ENCODE data around the gene NTN1. TPM values are rescaled to one million over a fixed set of nuclear protein-coding genes. Genes with fewer than 3 reads are reported as not detected.

Gene NTN1
- total RNA-seq, 4 donors from 2014 or later: 9.8 to 33.6 (median 17.6) TPM

GRCh38 chr17:9258115-9259015 is 237.1 kb downstream of the NTN1 start:
- Histone ChIP-seq H3K36me3 (no peaks in the 10 kb centered on the region), H3K27ac (peak overlapping the region in 2 of 4 donors; percentile 37 to 45), H3K27me3 (no peaks in the 10 kb centered on the region), H3K4me1 (peaks cover 15 to 62% (median 31%) of the 10 kb centered on the region in 3 donors), H3K4me3 (no peak overlapping the region), H3K9me3 (no peaks in the 10 kb centered on the region)
- TF ChIP-seq CTCF (IDR thresholded peaks at IDR 0.05) (no peak), POLR2A (IDR thresholded peaks at IDR 0.05) (no peak)
- no peak for DNase-seq
- intact Hi-C loops (cut with DNase I): no loop called here
- 38 to 66% methylated on average over 13 to 14 of the region's 15 CpGs for WGBS, 2 donors

DNA sequence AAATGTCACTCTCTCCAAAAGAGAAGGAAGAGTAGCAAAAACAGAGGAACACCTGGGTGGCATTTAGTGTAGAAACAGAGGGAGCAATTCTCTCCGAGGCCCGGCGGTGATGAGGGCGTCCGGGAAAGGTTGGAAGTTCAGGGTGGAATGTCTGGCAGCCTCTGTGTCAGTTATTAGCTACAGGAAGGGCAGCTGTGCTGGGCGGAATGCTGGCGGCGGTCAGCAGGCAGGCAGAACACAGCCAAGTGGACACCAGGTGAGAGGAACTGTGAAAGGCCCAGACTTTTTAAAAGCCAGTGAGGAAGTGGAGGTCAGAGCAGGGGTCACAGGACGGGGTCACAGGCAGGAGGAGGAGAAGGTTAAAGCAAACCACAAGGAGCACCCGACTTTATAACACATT is 238.1 kb downstream of the NTN1 start:
- Histone ChIP-seq H3K27ac (peak overlapping the region in 1 of 4 donors; percentile 22), H3K4me3 (no peak overlapping the region), H3K4me1 (peaks cover 15 to 62% (median 31%) of the 10 kb centered on the region in 3 donors), H3K27me3 (no peaks in the 10 kb centered on the region), H3K9me3 (no peaks in the 10 kb centered on the region), H3K36me3 (no peaks in the 10 kb centered on the region)
- intact Hi-C loops (cut with DNase I): no loop called here
- TF ChIP-seq CTCF (IDR thresholded peaks at IDR 0.05) (no peak), POLR2A (IDR thresholded peaks at IDR 0.05) (no peak)
- DNase-seq: no peak
- 74 to 77% methylated on average over 10 of the region's 10 CpGs for WGBS, 2 donors

- no peaks in the 10 kb centered on the region for H3K9me3 ChIP-seq
- no peaks in the 10 kb centered on the region for H3K36me3 ChIP-seq
- no peak overlapping the region for H3K4me3 ChIP-seq
- intact Hi-C loops (cut with DNase I): no loop called here
- WGBS, 2 donors: 59 to 62% methylated on average over 23 to 24 of the region's 24 CpGs
- DNase-seq: no peak
- H3K27me3 ChIP-seq: no peaks in the 10 kb centered on the region
- peak overlapping the region in 2 of 4 donors; percentile 14 to 38 for H3K27ac ChIP-seq
- H3K4me1 ChIP-seq: peaks cover 15 to 53% (median 25%) of the 10 kb centered on the region in 3 donors
- no peak for TF ChIP-seq CTCF (IDR thresholded peaks at IDR 0.05)
- TF ChIP-seq POLR2A (IDR thresholded peaks at IDR 0.05): no peak
Measured at GRCh38 chr17:9261081-9262012, 240.0 kb downstream of the NTN1 start.

DNA sequence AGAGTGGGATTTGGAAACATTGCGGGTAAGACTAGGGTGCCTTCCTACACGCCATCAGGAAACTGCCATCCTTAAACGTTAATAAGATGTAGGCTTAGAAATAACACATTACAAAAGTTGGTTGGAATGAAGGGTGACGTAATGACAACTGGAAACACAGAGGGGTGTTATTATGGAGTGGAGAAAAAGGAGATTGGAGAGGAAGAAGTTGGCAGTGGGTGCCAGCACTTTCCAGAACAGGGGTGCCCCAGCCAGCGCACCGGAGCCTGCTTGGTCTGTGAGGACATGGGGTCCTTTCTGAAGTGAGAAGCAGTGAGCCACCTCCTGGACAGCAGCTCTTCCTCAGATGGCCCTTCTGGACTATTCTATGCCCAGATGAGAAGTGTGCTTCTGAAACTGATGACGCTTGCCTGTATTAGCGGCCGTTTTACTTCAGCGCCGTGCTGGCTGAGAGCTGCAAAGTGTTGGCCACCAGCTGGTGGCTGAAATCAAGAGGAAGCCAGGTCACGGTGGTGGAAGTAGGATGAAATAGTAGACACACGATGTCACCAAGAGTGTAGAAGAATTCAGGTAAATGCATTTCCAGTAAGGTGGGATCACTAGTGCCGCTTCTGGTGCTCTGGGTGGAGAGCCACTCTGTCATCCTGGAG is 244.8 kb downstream of the NTN1 start:
- DNase-seq: no peak
- Histone ChIP-seq H3K36me3 (no peaks in the 10 kb centered on the region), H3K27me3 (no peaks in the 10 kb centered on the region), H3K4me1 (peaks cover under 1 to 10% (median 1%) of the 10 kb centered on the region in 3 donors), H3K4me3 (no peak overlapping the region), H3K9me3 (no peaks in the 10 kb centered on the region), H3K27ac (peak overlapping the region in 2 of 4 donors; percentile 38 to 58)
- TF ChIP-seq POLR2A (IDR thresholded peaks at IDR 0.05) (no peak), CTCF (IDR thresholded peaks at IDR 0.05) (no peak)
- intact Hi-C loops (cut with DNase I): no loop called here
- 76 to 82% methylated on average over 10 to 12 of the region's 14 CpGs for WGBS, 2 donors
